ENCODE results near the gene GDF7. TPM values are rescaled to one million over a fixed set of nuclear protein-coding genes. Genes with fewer than 3 reads are reported as not detected.

Gene GDF7
- total RNA-seq, 1 experiment from 2014 or later: 0.02 TPM

DNA sequence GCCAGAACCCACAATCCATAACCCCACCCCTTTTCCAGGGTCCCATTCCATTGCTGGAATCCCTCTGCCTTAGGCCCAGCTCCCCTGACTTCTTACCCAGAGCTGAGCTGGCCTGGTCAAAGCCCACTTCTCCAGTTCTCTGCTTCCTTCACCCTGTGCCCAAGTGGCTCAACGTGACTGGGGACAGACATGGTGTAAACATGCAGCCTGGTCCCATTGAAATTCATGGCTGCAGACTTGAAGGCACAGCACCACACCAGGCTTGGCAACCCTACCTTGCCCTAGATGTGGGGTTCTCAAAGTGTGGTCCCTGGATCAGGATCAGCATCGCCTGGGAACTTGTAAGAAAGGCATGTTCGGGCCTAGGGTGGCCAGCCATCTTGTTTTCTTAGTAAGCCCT, 19.7 kb upstream of the GDF7 start:
- no peak overlapping the region for H3K4me3 ChIP-seq (replicated peaks in 1 of 2; ENCODE audit: low read depth in 1 of 2, low read length in 2 of 2)
- H3K79me2 ChIP-seq (ENCODE audit: insufficient read depth, low read length): no peaks in the 10 kb centered on the region
- H3K4me1 ChIP-seq (ENCODE audit: control insufficient read depth in 1 of 2, insufficient read depth in 2 of 2, low read length in 2 of 2): peaks cover 5 to 18% of the 10 kb centered on the region in 2 experiments
- intact Hi-C loops (cut with micrococcal nuclease): no loop called here
- H3K27ac ChIP-seq (ENCODE audit: low read depth, low read length): no peak overlapping the region
- H3K9ac ChIP-seq (ENCODE audit: low read length): no peak overlapping the region
- ChIA-PET RAD21 (ENCODE audit: low non-redundant PET in 1 of 2, low total read pairs in 2 of 2, uncharacterized antibody in 2 of 2, unreplicated experiment in 2 of 2) (no interaction called here), CTCF (no interaction called here), POLR2A (interaction anchor here (0.6 kb wide), 1 partner anchor 200 kb away, joined by 3 read pairs; the partner anchor contains the start of gene RHOB)
- H2AFZ ChIP-seq (ENCODE audit: low read depth, low read length, poor library complexity, severe bottlenecking): no peak overlapping the region
- no peak overlapping the region for H3K4me2 ChIP-seq (ENCODE audit: low read length)
- H3K9me3 ChIP-seq (ENCODE audit: control insufficient read depth in 1 of 2, insufficient read depth in 1 of 2, low read depth in 1 of 2, low read length in 2 of 2): no peaks in the 10 kb centered on the region
- H3K36me3 ChIP-seq (ENCODE audit: control insufficient read depth in 1 of 2, insufficient read depth in 2 of 2, low read length in 2 of 2): peaks cover 0 to 3% of the 10 kb centered on the region in 2 experiments; a peak in 1 of 4 replicates
- no peak for DNase-seq (ENCODE audit: low read depth, low spot score)
- H3K27me3 ChIP-seq (ENCODE audit: insufficient read depth, low read length): no peaks in the 10 kb centered on the region
- BruUV-seq (replicated peaks): no TSS peak
- no peaks in the 10 kb centered on the region for H3K9me2 ChIP-seq (ENCODE audit: insufficient read depth)
- no peaks in the 10 kb centered on the region for H4K20me1 ChIP-seq (ENCODE audit: insufficient read depth)
- TF ChIP-seq SIN3A (IDR thresholded peaks at IDR 0.05; ENCODE audit: low read depth): no peak
- TF ChIP-seq YY1 (IDR thresholded peaks at IDR 0.05; ENCODE audit: extremely low read depth, insufficient replicate concordance, low read depth, low read length): no peak
- TF ChIP-seq EGR1 (IDR thresholded peaks at IDR 0.05; ENCODE audit: low read depth): no peak
- no peak for TF ChIP-seq CBX3 (IDR thresholded peaks at IDR 0.05; ENCODE audit: low read depth)
- TF ChIP-seq REST (IDR thresholded peaks at IDR 0.05; ENCODE audit: low read depth): no peak
- no peak for ATAC-seq

DNA sequence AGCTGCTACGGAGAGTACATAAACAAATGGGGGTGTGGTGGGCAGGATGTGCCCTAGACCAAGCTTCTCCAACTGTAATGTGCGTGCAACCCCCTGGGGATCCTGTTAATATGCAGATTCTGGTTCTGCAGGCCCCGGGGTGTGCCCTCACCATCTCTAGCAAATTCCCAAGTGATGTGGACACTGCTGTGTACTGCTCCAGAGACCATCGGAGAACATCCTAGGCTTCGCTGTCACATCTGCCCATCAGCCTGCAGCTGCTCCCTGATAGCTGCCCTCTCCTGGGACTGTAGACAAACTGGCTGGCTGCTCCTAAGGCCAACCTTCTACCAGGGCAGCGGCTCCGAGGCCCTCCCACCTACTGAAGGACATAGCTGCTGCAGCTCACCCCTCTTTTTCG, 19.2 kb upstream of the GDF7 start:
- Histone ChIP-seq H3K9me3 (ENCODE audit: control insufficient read depth in 1 of 2, insufficient read depth in 1 of 2, low read depth in 1 of 2, low read length in 2 of 2) (no peaks in the 10 kb centered on the region), H3K27me3 (ENCODE audit: insufficient read depth, low read length) (no peaks in the 10 kb centered on the region), H3K27ac (ENCODE audit: low read depth, low read length) (no peak overlapping the region), H3K36me3 (ENCODE audit: control insufficient read depth in 1 of 2, insufficient read depth in 2 of 2, low read length in 2 of 2) (peaks cover 0 to 3% of the 10 kb centered on the region in 2 experiments; a peak in 1 of 4 replicates), H4K20me1 (ENCODE audit: insufficient read depth) (no peaks in the 10 kb centered on the region), H3K4me2 (ENCODE audit: low read length) (no peak overlapping the region), H3K79me2 (ENCODE audit: insufficient read depth, low read length) (no peaks in the 10 kb centered on the region), H3K9me2 (ENCODE audit: insufficient read depth) (no peaks in the 10 kb centered on the region), H2AFZ (ENCODE audit: low read depth, low read length, poor library complexity, severe bottlenecking) (no peak overlapping the region), H3K9ac (ENCODE audit: low read length) (no peak overlapping the region), H3K4me3 (replicated peaks in 1 of 2; ENCODE audit: low read depth in 1 of 2, low read length in 2 of 2) (no peak overlapping the region), H3K4me1 (ENCODE audit: control insufficient read depth in 1 of 2, insufficient read depth in 2 of 2, low read length in 2 of 2) (peaks cover 5 to 18% of the 10 kb centered on the region in 2 experiments)
- intact Hi-C loops (cut with micrococcal nuclease): no loop called here
- BruUV-seq (replicated peaks): no TSS peak
- ChIA-PET RAD21 (ENCODE audit: low non-redundant PET in 1 of 2, low total read pairs in 2 of 2, uncharacterized antibody in 2 of 2, unreplicated experiment in 2 of 2) (no interaction called here), CTCF (no interaction called here), POLR2A (no interaction called here)
- ATAC-seq: no peak
- no peak for DNase-seq (ENCODE audit: low read depth, low spot score)
- TF ChIP-seq EZH2phosphoT487 (IDR thresholded peaks at IDR 0.05; ENCODE audit: borderline replicate concordance) (no peak), SIN3A (IDR thresholded peaks at IDR 0.05; ENCODE audit: low read depth) (no peak), CEBPB (IDR thresholded peaks at IDR 0.05; ENCODE audit: low read depth) (no peak), RAD21 (IDR thresholded peaks at IDR 0.05; ENCODE audit: low read depth) (no peak), POLR2AphosphoS5 (IDR thresholded peaks at IDR 0.05; ENCODE audit: low read depth, low read length) (no peak), CBX3 (IDR thresholded peaks at IDR 0.05; ENCODE audit: low read depth) (no peak), ATF3 (IDR thresholded peaks at IDR 0.05) (no peak), YY1 (IDR thresholded peaks at IDR 0.05; ENCODE audit: extremely low read depth, insufficient replicate concordance, low read depth, low read length) (no peak), FOSL1 (IDR thresholded peaks at IDR 0.05; ENCODE audit: low read depth) (no peak), TCF7L2 (IDR thresholded peaks at IDR 0.05; ENCODE audit: borderline replicate concordance, extremely low read depth, insufficient read depth, insufficient read length) (no peak), SRF (IDR thresholded peaks at IDR 0.05; ENCODE audit: low read depth) (no peak), JUND (IDR thresholded peaks at IDR 0.05) (no peak)
- TF ChIP-seq, protein P1, sequence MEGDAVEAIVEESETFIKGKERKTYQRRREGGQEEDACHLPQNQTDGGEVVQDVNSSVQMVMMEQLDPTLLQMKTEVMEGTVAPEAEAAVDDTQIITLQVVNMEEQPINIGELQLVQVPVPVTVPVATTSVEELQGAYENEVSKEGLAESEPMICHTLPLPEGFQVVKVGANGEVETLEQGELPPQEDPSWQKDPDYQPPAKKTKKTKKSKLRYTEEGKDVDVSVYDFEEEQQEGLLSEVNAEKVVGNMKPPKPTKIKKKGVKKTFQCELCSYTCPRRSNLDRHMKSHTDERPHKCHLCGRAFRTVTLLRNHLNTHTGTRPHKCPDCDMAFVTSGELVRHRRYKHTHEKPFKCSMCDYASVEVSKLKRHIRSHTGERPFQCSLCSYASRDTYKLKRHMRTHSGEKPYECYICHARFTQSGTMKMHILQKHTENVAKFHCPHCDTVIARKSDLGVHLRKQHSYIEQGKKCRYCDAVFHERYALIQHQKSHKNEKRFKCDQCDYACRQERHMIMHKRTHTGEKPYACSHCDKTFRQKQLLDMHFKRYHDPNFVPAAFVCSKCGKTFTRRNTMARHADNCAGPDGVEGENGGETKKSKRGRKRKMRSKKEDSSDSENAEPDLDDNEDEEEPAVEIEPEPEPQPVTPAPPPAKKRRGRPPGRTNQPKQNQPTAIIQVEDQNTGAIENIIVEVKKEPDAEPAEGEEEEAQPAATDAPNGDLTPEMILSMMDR (IDR thresholded peaks at IDR 0.05 in 2 of 3, conservative IDR thresholded peaks at IDR 0.05 in 1 of 3; ENCODE audit: borderline replicate concordance in 1 of 3, insufficient read depth in 1 of 3, low read depth in 2 of 3, low read length in 2 of 3): no peak
